Activated gamma-delta T cell (primary cell): Measurements from ENCODE around the gene ARHGEF28.

Experiments used
- DNase-seq: peaks from one replicate; lab custom pipeline; 2025; lab: John Stamatoyannopoulos, UW

Gene ARHGEF28

DNA sequence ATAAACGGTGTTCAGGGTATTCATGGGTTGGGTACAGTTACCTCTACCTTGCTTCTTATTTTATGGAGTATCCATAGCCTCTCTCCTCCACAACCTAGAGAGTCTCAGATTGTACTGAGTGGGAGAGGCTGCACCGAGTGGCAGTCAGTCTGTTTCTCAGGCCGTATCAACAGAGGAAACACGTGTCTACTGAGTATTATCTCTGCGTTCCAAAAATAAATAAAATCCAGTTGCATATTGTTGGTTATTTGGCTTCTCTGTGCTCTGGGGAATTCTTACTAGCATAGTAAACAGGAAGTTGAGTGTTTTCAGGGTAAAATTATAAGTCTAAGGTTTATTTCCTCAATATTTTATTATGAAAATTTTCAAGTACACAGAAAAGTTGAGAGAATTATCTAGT lies 231.0 kb downstream of the ARHGEF28 start:
- no peak for DNase-seq

DNA sequence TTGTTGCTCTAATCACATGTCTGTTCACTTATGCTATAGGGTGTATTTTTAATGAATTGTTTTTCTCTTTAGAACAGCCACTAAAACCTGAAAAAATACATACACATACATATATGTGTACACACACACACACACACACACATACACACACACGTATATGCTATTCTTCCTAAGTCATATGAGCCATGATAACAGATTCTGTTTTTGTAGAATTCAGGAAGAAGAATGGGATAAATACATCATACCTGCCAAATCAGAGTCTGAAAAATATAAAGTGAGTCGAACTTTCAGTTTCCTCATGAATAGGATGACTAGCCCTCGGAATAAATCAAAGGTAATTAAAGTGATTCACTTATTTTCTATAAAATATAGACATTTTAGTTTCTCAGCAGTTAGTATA lies 231.4 kb downstream of the ARHGEF28 start:
- no peak for DNase-seq

DNA sequence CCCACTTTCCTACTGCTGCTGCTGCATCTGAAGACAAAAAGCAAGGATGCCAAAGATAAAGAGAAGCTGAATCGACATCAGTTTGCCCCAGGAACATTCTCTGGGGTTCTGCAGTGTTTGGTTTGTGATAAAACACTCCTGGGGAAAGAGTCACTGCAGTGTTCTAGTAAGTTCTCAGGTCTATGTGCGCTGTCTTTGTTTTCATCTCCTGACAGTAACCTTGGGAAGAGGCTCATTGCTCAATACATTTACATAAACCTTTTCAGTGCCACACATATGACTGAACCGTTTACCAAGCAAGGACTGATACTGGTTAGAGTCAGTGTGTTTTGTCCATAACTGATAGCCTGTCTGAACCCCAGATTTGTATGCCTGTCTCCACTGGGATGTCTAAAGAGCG lies 232.1 kb downstream of the ARHGEF28 start:
- DNase-seq: no peak

DNA sequence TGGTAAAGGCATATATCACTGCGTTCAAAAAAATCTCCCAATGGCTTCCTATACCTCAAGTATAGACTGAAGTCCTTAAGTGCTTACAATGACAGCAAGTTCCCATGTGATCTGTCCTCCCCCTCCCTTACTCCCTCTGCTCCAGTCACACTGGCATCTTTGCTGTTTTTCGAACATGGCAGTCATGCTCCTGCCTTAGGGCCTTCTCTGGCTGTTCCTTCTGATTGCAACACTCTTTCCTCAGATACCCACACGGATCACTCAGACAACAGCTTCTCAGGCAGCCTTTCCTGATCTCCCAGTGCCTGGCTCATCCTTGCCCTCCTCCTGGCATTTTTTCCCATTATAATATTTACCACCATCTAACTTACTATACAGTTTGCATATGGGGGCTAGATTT lies 232.8 kb downstream of the ARHGEF28 start:
- DNase-seq: no peak

DNA sequence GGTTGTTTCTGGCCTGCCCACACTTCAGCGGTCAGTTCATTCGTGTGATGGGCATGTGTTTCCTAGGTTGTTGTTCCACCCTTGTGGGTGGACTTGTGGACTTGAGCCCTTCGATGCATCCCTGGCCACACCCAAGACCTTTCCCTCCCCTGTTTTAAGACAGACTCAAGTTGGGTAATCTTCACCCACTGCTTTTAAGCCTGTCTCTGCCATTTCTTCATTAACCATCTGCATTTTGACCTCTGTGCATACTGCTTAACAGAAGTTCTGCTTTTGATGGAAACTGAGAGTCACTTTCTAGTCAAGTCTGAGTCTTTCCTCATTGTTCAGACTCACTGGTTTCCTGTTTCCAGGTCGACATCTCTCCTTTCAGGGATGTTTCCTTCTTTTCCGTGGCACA lies 233.7 kb downstream of the ARHGEF28 start:
- DNase-seq: no peak

DNA sequence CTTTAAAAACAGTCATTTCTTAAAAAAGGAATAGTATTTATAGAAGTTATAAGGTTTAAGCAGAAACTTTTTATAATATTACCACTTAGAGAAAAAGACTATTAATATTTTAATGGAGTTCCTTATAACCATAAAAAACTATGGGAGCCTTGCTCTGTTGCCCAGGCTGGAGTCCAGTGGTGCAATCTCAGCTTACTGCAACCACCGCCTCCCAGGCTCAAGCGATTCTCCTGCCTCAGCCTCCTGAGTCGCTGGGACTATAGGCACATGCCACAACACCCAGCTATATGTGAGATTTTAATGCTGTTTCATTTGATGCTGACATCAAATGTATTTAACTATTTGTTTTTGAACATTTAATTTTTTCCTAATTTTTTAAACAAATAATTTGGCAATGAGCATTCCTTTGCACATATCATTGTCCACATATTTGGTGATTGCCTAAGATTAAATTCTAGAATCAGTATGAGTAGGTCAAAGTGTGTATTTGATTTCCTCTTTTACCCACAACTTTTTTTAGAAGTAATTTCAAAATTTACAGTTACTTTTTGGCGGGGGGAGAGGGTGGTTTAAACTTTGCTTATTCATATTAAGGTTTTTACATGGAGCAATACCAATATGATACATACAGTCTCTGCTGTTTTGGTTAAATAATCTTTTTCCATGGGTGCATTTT lies 235.5 kb downstream of the ARHGEF28 start:
- DNase-seq: no peak

DNA sequence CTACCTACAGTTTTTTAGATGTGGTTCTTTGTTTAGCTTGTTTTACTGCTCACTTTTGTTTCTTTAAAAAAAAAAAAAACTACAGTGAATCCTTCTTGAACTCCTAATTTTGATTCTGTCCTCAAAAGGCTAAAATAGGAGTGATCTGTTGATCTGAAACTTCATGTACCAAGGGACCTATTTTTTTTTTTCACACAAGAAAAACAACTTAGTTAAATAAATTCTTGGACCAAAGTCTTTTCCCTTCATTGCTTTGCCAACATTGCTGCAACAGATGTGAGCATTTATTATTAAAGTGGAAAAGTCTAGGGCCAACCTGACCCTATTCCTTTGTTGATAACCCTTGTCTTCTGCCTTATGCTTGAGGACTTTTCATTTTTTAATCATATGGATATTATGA lies 236.8 kb downstream of the ARHGEF28 start:
- no peak for DNase-seq

DNA sequence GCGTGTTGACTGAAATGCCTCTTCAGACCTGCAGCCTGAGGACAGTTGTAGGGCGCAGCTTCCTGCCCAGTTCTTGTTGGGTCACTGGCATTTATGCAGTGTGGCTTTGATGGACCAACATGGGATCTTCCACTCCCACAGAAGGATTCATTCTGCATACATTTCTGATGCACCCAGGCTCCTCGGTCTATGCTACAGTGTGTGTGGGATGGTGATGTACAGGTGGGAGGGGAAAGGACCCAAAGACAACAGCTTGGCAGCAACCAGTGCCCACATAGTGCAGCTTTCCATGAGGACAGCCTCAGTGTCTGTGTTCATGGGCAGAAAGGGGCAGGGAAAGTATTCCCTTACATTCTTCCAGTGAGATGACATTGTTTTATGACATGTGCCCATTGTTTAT lies 237.9 kb downstream of the ARHGEF28 start:
- no peak for DNase-seq

DNA sequence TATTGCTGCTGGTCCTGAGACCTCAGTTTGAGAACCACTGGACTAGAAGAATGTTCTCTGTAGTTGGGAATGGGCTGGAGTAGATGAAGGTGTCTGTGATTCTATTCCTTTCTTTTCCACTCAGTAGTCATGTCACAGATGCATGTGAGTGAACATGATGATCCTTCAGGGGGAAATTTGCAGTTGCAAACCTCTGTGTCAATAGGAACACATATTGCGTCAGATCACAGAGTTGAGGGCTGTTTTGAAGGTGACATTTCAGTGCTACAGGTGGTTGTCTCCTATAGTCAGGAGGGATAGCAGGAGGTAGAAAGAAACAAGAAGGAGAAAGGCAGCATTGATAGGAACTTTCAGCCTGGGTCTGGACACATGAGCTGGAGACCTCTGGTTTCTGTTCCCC lies 239.3 kb downstream of the ARHGEF28 start:
- DNase-seq: no peak

DNA sequence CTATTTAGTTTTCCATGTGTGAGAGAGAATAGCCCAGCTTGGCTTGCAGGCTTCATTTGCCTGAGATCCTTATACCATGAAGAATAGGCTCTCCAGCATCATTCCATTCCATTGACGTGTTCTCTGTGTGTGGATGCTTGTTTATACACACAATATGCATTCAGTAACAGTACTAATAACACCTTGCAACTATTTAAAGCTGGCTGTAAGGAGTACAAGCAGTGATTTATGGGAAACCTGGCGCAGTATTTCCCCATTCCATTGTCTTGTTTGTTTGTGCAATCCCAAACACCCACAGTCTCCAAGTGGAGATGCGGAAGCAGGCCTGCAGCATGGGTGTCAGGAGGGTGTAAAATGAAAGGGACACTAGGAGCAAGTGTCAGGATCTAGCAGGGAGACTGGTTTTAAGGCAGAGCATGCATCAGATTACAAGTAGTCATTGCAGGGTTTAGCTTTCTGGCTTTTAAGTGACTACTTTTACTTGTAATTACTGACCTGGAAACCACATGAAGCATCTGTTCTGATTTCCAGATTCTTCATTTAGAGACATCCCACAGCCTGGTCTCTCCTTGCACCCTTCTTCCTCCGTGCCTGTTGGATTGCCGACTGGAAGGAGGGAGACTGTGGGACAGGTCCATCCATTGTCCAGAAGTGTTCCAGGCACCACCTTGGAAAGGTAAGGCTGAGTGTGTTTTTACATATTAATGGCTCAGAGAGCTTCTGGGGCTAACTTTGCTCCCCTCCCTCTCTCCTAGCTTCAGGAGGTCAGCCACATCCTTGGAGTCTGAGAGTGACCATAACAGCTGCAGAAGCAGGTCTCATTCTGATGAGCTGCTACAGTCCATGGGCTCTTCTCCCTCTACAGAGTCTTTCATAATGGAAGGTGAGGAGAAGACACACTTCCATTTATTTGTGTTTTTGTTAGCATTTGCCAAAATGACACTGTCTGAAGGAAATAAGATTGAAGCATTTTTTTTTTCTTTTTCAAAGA lies 241.6 kb downstream of the ARHGEF28 start:
- DNase-seq: no peak

DNA sequence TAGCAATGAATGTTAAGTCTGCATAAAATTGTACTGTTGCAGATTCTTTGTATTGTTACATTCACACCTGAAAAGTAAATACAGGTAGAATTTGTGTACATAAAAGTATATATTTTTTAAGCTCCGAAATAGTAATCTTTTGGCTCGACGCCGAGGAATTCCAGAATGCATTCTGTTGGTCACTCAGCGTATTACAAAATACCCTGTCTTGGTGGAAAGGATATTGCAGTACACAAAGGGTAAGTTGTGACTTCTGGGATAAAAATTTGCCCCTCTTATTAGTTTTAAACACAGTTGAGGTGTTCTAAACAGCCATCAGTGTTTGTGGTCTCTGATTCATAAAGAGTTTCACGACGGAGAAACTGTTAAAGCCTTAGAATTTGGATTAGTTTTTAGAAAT lies 257.6 kb downstream of the ARHGEF28 start:
- DNase-seq: no peak

DNA sequence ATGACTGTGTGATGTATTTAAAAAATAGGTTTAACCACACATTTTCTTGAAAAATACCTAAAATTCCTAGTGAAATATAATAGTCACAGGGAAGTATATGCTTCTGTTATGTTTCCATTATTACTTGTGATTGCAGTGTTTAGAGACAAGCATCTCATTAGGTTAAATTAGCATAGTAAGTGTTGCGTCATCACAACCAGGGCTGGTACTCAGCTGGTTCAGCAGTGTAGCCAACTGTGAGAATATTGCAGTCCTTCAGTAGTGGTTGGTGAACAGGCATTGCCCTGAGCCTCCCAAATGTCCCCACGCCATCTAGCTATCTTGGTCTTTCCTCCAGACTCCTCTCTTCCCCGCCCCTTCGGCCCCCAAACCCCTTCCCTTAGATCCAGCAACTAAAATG lies 261.7 kb downstream of the ARHGEF28 start:
- DNase-seq: no peak

DNA sequence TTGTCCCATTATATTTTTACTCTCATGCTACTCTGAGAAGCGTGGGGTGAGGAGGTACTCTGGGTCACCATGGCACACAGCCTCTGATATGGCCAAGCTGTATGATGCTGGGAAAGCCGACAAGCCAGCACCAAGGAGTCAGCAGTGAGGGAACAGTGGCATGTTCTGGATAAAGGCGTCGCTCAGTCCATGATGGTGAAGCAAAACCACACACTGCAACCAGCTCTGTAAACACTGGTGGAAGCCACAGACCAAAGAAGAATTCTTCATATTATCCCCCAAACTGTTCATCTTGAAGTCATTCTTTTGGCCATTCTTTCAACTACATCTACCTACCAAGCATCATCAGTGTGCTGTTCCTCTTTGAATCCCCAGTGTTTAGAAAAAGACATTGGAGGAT lies 264.6 kb downstream of the ARHGEF28 start:
- no peak for DNase-seq

DNA sequence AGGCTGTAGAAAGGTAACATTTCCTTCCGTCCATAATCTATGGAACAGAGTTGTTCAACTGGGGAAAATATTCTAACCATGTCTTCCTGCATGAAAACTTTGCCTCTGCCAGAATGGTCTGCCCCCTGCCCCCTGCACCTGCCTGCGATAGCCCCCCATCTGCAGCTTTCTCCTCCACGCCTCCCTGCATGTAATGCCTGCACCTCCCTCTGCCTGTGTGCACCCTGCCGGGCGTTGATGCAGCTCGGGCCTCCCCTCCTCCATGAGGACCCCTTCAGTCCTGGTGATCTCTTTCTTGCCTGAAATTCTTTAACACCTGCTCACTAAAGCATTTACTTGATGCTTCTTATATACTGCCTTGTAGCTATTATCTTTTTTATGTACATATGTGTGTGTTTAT lies 266.2 kb downstream of the ARHGEF28 start:
- DNase-seq: no peak

DNA sequence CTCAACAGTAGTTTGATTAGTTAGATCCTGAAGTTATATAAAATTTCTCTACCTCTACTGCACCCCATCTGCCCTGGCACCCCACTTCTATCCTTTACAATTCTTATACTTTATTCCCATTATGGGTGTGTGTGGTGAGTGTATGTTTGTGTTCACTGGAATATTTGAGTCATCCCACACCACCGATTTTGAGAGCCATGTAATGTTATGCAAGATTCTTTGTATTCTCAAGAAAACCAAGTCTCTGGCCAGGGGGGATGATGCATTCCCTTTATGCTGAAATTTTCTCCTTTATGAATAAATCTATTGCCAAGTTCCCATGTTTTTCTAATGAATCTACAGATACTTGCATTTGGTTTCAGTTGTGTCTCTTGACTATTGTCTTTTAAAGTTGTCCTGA lies 266.8 kb downstream of the ARHGEF28 start:
- no peak for DNase-seq

DNA sequence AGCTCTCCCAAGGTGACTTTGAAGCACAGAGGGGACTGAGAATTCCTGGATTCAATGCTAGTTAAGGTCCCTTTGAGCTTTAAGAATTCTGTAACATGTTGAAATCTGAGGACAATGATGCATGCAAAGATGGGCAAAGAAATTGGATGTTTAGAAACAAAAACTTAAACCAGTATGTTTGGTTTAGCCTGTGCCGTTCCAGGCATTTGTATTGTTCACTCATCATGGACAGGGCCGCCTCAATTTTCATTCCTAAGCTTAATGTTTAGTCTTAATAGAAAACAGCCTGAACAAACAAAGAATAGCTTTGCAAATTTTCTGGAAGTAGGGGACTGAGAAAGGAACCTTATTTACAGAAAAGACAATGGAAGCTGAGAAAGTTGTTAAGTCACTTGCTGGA lies 267.8 kb downstream of the ARHGEF28 start:
- DNase-seq: no peak

DNA sequence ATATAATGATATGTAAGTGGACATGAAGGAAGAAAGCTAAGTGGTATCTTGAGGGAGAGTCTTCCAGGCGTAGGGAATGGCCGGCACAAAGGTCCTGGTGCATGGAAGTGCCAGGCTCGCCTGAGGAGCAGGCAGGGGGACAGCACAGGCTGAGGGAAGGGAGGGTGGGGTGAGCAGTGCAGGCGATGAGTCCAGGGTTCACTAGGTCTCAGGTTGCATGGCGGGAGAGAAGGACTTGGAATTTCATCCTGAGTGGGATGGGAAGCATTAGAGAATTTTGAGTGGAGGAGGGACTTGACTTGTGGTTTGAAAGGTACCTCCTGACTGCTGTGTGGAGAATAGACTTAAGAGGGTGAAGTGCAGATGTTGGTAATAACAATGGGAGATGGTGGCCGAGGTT lies 268.9 kb downstream of the ARHGEF28 start:
- no peak for DNase-seq

DNA sequence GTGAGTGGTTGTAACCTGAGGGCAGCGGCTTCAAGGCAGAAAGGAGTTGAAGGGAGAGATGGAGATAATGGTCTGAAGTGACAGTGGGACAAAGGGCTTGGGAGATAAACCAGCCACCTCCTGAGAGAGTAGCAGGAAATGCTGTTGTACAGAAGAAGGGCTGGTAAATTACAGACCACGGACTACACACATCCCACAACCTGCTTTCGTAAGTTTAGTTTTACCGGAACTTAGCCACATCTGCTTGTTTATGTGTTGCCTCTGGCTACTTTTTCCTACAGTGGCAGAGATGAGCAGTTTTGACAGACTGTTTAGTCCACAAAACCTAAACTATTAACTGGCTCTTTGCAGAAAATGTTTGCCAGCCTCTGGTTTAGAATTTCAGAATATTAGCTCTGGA lies 269.5 kb downstream of the ARHGEF28 start:
- no peak for DNase-seq

DNA sequence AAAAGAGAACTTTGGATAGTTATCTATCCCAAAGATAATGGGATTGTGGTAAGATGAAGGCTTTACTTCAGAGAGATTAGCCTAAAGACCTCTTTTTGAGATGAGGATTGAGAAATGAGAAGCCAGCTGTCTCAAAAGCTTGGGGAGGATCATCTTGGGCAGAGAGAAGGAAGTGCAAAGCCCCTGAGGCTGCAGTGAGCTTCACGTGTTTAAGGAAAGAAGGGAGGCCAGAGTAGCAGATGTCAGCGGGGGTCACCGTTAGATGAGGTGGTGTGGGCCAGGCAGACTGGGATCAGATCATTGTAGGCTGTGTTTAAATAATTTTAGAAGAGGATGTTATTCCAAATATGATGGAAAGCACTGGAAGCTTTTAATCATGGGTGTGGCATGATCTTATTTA lies 270.1 kb downstream of the ARHGEF28 start:
- no peak for DNase-seq

DNA sequence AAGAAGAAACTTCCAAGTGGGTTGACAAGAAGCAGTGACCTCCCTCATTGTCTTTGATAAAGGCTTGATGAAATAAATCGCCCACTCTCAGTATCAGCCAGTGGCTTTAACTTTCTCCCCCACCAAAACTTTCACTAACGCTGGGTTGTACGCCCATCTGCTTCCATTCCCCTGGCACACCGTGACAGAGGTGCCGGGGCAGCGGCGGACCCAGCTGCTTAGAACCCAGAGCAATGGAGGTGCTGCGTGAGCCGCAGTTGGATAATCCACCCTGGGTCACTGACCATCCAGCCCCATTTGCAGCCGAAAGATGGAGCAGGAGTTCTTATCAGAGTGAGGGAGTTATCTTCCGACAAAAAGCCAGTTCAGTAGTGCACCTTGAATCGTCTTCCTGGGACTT lies 270.7 kb downstream of the ARHGEF28 start:
- DNase-seq: no peak

DNA sequence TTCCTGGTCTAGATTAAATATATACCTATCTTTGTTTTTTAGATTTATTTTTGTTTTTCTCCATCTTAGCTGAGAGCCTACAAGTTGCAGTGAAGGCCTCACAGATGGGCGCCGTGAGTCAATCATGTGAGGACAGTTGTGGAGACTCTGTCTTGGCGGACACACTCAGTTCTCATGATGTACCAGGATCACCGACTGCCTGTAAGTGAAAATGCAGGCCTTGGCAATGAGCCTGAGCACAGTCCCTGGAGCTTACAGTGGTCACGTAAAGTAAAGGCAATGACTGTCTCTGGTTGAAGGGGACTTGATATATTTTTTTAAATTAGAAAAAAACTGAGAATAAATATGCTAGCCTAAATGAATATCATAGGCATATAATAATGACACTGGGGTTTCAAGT lies 271.9 kb downstream of the ARHGEF28 start:
- DNase-seq: no peak

DNA sequence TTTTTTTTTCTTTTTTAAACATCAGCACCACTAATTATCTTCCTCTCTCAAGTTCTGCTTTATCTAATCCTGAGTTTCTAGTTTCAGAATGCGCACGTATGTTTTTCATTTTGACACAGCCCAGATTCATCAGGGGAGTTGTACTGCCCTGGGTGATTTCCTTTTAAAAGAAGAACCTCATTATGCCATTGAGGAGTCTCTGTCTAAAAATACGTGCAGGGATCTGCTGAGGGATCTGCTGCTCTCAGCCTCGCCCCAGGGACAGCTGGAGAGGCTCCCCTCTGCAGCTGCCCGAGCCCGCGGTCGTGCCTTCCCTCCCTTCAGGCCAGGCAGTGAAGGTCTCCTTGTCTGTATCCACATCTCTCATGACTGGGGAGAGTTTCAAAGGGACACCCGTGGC lies 273.1 kb downstream of the ARHGEF28 start:
- DNase-seq: no peak

DNA sequence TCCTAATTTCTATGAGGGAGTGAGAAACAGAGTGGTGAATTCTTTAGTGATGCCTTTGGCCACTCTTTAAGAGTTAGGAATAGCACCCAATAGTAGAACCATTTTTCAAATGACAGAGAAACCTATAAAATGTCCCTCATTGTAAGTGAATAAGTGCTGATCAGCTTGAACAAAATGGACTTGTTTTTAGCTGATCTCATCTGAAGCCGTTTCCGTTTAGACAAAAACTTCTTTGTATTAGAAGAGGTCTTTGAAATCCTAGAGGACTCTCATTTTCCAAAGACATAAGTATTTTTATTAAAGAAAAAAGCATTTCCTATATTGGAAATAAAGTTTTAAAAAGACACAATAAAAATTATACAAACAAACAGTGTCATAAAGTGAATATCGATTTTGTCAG lies 273.9 kb downstream of the ARHGEF28 start:
- no peak for DNase-seq
